GM12874 (cell line): ENCODE measurements around the gene UBE2E1.

ENCODE experiments used
- TF ChIP-seq, protein P1 (sequence below): IDR thresholded peaks from 2 replicates; pipeline ENCODE4 v1.5.1; 2011; ENCODE audit warnings: low read depth, mild to moderate bottlenecking, control low read depth, low read length, moderate library complexity; ENCODE audit not compliant: insufficient read depth

The UBE2E1 gene

DNA sequence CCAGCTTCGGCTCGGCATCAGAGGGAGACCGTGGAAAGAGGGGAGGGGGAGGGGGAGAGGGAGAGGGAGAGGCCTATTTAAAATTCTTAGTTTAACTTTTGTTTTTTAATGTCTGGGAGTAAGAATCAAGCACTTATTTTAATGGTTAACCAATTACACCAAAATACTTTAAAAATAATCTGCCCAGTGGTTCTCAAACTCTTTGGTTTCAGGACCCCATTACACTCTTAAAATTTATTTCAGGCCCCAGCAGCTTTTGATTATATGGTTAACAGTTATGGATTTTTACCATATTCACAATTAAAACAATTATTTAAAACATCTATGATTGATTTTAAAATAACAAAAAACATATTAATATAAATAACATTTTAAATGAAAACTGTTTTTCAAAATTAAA, 66.6 kb downstream of the UBE2E1 start:
- TF ChIP-seq, protein P1, sequence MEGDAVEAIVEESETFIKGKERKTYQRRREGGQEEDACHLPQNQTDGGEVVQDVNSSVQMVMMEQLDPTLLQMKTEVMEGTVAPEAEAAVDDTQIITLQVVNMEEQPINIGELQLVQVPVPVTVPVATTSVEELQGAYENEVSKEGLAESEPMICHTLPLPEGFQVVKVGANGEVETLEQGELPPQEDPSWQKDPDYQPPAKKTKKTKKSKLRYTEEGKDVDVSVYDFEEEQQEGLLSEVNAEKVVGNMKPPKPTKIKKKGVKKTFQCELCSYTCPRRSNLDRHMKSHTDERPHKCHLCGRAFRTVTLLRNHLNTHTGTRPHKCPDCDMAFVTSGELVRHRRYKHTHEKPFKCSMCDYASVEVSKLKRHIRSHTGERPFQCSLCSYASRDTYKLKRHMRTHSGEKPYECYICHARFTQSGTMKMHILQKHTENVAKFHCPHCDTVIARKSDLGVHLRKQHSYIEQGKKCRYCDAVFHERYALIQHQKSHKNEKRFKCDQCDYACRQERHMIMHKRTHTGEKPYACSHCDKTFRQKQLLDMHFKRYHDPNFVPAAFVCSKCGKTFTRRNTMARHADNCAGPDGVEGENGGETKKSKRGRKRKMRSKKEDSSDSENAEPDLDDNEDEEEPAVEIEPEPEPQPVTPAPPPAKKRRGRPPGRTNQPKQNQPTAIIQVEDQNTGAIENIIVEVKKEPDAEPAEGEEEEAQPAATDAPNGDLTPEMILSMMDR: no peak

DNA sequence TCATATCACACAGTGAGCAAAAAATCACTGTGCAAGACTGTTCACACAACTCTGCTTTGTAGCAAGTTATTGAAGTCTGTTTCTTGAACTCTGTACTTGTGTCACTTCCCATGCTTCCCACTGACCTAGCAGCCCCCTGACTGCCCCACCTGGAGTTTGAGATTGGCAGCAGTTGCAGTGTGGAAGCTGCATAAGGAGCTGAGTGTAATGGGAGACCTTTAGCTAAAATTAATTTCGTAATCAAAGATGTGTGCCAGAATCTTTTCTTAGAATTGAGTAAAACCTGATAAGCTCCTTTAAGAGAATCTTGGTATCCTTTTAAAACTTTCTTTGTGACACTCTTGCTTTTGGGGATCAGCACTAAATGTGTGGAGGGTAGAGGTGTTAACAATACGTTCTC, 68.2 kb downstream of the UBE2E1 start:
- TF ChIP-seq, protein P1: no peak

DNA sequence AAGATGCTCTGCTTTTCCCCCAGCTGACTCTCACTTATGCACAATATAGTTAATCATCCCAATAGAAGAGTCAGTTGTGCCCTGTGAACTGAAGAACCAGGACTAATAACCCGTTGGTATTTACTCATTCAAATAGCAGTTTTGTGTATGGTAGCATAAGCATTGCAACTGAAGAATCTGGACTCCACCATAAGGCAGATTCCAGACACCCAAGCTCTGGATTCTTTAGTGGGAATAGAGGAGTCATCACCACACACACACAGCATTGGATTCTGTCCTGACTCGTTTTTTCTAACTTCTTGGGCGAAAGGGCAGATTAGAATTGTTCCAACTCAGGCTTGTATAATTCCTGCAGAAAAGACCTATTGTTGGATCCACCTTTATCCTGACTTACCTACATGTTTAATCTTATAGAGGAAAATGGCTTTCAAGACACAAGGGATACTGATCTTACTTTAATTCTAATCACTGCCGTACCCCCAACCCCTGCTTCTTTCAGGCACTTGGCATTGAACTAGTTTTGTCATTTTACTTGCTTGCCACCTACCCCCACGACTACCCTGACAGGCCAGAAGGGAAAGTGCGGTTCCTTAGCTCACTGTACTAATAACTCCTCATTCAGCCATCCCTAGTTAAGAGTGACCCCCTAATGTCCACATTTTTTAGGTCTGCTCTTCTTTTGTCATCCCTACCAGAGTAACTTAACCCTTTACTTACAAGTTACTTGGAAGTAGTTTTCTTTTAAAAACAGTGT, 68.8 kb downstream of the UBE2E1 start:
- TF ChIP-seq, protein P1: no peak

DNA sequence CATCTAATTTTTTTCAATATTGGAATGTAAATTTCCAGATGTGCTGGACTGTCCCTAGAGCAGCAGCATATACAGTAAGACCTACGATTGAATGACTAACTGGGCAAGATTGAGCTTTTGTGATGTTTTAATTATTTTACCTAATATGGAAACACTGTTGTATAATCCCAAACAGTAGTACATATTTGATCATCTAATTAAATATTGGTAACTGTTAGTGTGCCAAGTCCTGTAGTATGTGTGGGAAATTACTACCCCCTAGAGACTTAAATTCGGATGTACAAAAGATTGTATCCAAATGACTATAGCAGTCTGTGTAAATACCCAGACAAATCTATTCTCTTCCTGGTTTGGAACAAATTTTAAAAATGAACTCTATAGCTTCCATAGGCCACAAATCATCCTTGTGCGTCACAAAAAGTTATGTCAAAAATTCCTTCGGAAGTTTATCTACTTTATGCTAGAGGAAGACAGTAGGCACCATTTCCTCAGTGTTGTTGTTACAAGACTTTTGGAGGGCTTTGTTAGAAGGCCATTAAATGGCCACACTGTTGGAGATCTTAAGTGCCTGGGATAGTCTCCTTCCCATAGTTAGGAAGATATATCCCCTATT, 69.5 kb downstream of the UBE2E1 start:
- TF ChIP-seq, protein P1: no peak

DNA sequence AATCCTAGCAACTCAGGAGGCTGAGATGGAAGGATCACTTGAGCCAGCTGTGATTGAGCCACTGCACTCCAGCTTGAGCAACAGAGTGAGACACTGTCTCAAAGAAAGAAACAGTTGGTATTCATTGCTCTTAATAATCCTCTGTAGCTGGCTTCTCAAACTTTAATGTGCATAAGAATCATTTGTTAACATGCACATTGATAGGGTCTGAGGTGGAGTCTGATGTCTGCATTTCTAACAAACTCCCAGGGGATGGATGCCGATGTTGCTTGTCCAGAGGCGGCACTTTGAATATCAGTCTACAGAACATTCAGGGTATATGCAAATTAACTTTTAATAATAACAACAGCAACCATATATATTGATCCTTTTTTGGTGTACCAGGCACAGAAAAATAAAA, 71.2 kb downstream of the UBE2E1 start:
- TF ChIP-seq, protein P1: no peak

DNA sequence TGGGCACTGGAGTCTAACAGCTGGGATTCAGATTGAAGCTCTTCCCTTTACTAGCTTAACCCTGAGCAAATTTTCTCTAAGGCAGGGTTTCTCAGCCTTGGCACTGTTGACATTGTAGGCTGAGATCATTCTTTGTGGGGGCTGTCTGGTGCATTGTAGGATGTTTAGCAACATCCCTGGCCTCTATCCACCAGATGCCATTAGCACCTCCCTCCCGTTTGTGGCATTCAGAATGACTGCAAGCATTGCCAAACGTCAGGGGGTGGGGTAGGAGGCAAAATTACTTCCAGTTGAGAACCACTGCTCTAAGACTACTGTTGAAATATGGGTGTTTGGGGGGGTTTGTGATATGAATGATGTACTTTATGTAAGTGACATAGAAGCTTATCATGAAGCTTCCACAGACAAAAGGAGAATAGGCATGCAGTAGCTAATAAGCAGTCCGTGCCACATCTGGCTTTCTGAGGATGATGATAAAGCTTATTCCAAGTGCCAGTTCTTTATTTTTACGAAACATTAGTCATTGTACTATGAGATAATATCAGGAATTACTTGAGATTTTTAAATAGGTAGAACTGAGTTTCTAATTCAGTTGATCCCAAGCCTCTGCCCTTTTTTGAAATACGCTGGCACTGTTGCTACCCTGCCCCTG, 71.7 kb downstream of the UBE2E1 start:
- TF ChIP-seq, protein P1: no peak

DNA sequence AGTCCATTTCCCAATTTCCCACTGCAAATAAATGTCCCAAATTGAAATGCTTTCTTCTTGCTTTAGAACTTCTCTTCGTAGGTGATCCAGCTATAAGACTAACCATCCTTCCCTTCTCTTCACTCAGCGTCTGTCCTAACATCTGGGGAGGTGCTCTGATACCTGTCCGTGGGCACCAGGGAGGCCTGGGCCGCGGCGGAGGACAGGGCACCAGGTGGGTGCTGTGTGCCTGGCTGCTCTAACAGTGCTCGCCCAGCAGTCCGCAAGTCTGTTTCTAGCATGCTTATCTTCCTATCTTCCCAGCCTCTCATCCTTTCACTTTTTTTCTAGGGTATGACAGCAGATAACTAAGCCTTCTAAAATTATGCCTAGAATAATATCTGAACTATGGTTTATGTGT, 73.7 kb downstream of the UBE2E1 start:
- TF ChIP-seq, protein P1: no peak
